ENCODE measurements around the gene FAM222A.

DNA sequence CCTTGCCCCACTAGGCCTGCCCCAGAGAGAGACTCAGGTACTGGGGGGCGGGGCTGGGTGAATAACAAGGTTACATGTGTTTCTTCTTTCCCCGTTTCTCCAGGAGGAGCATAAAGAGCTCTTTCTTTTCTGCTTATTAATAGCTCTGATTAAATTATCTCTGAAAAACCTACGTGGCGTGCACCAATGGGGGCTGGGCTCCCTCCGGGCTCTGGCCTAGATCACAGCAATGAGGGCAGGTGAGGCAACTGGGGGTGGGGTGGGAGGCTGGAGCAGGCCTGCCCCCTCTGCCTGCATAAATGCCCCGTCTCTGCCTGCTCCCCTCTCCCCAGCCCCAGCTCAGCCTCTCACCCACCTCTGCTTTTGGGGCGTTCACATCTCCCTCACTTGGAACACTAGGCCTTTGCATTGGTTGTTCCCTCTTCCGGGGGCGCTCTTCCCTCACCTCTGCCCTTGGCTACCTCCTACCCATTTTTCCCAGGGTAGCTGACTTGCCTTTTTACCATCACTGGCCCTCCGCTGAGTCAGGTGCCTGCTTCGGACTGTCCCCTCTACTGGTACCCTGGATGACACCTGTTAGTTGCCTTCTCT lies 4.1 kb upstream of the FAM222A start:
- TF ChIP-seq, protein P1, sequence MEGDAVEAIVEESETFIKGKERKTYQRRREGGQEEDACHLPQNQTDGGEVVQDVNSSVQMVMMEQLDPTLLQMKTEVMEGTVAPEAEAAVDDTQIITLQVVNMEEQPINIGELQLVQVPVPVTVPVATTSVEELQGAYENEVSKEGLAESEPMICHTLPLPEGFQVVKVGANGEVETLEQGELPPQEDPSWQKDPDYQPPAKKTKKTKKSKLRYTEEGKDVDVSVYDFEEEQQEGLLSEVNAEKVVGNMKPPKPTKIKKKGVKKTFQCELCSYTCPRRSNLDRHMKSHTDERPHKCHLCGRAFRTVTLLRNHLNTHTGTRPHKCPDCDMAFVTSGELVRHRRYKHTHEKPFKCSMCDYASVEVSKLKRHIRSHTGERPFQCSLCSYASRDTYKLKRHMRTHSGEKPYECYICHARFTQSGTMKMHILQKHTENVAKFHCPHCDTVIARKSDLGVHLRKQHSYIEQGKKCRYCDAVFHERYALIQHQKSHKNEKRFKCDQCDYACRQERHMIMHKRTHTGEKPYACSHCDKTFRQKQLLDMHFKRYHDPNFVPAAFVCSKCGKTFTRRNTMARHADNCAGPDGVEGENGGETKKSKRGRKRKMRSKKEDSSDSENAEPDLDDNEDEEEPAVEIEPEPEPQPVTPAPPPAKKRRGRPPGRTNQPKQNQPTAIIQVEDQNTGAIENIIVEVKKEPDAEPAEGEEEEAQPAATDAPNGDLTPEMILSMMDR (IDR thresholded peaks at IDR 0.05; ENCODE audit: insufficient read depth, low read length), result no peak
- no peak for TF ChIP-seq POLR2AphosphoS5 (IDR thresholded peaks at IDR 0.05; ENCODE audit: low read depth)
- TF ChIP-seq GABPA (IDR thresholded peaks at IDR 0.05; ENCODE audit: low read depth), result no peak
- TF ChIP-seq, protein P2, sequence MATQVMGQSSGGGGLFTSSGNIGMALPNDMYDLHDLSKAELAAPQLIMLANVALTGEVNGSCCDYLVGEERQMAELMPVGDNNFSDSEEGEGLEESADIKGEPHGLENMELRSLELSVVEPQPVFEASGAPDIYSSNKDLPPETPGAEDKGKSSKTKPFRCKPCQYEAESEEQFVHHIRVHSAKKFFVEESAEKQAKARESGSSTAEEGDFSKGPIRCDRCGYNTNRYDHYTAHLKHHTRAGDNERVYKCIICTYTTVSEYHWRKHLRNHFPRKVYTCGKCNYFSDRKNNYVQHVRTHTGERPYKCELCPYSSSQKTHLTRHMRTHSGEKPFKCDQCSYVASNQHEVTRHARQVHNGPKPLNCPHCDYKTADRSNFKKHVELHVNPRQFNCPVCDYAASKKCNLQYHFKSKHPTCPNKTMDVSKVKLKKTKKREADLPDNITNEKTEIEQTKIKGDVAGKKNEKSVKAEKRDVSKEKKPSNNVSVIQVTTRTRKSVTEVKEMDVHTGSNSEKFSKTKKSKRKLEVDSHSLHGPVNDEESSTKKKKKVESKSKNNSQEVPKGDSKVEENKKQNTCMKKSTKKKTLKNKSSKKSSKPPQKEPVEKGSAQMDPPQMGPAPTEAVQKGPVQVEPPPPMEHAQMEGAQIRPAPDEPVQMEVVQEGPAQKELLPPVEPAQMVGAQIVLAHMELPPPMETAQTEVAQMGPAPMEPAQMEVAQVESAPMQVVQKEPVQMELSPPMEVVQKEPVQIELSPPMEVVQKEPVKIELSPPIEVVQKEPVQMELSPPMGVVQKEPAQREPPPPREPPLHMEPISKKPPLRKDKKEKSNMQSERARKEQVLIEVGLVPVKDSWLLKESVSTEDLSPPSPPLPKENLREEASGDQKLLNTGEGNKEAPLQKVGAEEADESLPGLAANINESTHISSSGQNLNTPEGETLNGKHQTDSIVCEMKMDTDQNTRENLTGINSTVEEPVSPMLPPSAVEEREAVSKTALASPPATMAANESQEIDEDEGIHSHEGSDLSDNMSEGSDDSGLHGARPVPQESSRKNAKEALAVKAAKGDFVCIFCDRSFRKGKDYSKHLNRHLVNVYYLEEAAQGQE (IDR thresholded peaks at IDR 0.05; ENCODE audit: insufficient replicate concordance, low read depth), result no peak
- no peak for TF ChIP-seq SPI1 (IDR thresholded peaks at IDR 0.05; ENCODE audit: borderline replicate concordance, low read depth)
